HepG2 (cell line): ENCODE data around the gene DFFA. TPM values are rescaled to one million over a fixed set of nuclear protein-coding genes. Genes with fewer than 3 reads are reported as not detected.

Experiments
- ARNT2 ChIP-seq: sonication (generic); formaldehyde crosslinking; IDR thresholded peaks from 2 replicates; pipeline ENCODE4 v1.8.0; 2022; ENCODE audit warnings: mild to moderate bottlenecking, low read depth, missing genetic modification reagents, moderate library complexity
- ATF1 ChIP-seq: IDR thresholded peaks from 2 replicates; pipeline ENCODE4 v1.6.1; 2016; ENCODE audit warnings: mild to moderate bottlenecking, control low read depth
- HNF1A ChIP-seq, 2 experiments: sonication (generic) in 1 of 2; formaldehyde crosslinking in 1 of 2; IDR thresholded peaks; 2 replicates each; pipeline versions ENCODE4 v1.4.0 to v1.6.1; 2016 to 2020; ENCODE audit warnings: borderline replicate concordance in 1 of 2, low read depth in 1 of 2, mild to moderate bottlenecking in 1 of 2, missing genetic modification reagents in 1 of 2
- MED1 ChIP-seq: sonication (generic); formaldehyde crosslinking; IDR thresholded peaks from 2 replicates; pipeline ENCODE4 v1.4.0; 2020; ENCODE audit warnings: missing genetic modification reagents
- NFAT5 ChIP-seq: sonication (generic); formaldehyde crosslinking; IDR thresholded peaks from 2 replicates; pipeline ENCODE4 v1.4.0; 2020; ENCODE audit warnings: missing genetic modification reagents
- NFYC ChIP-seq: IDR thresholded peaks from 2 replicates; pipeline ENCODE4 v1.6.1; 2016; ENCODE audit warnings: missing genetic modification reagents, missing compliant biosample characterization
- NR2C2 ChIP-seq: sonication (generic); formaldehyde crosslinking; IDR thresholded peaks from 2 replicates; pipeline ENCODE4 v1.4.0; 2020; ENCODE audit warnings: missing genetic modification reagents, mild to moderate bottlenecking, moderate library complexity, borderline replicate concordance
- SIN3A ChIP-seq: IDR thresholded peaks from 2 replicates; pipeline ENCODE4 v1.6.1; 2011; ENCODE audit warnings: low read depth, mild to moderate bottlenecking, control low read depth, low read length, borderline replicate concordance
- SMAD9 ChIP-seq: sonication (generic); formaldehyde crosslinking; IDR thresholded peaks from 2 replicates; pipeline ENCODE4 v1.5.1; 2020; ENCODE audit warnings: mild to moderate bottlenecking, missing genetic modification reagents
- SOX13 ChIP-seq, 3 experiments: fragments of 450-650 bp in 1 of 3; sonication (generic) in 1 of 3; formaldehyde crosslinking in 1 of 3; IDR thresholded peaks in 2 of 3; conservative IDR thresholded peaks in 1 of 3; 2 replicates each; pipeline versions ENCODE4 v1.5.0 to v1.6.1; 2016 to 2020; ENCODE audit warnings: antibody characterized with exemption in 1 of 3, mild to moderate bottlenecking in 1 of 3, missing compliant biosample characterization in 1 of 3, missing genetic modification reagents in 1 of 3, moderate library complexity in 1 of 3
- YY1 ChIP-seq: IDR thresholded peaks from 2 replicates; pipeline ENCODE4 v1.6.1; 2011; ENCODE audit warnings: low read length, low read depth, moderate library complexity, mild to moderate bottlenecking; ENCODE audit not compliant: insufficient read depth, insufficient replicate concordance
- ZBTB33 ChIP-seq: sonication (generic); formaldehyde crosslinking; IDR thresholded peaks from 2 replicates; pipeline ENCODE4 v1.4.0; 2020; ENCODE audit warnings: missing genetic modification reagents
- ZBTB7B ChIP-seq: sonication (generic); formaldehyde crosslinking; IDR thresholded peaks from 2 replicates; pipeline ENCODE4 v1.4.0; 2020; ENCODE audit warnings: missing genetic modification reagents
- ZNF441 ChIP-seq: sonication (generic); formaldehyde crosslinking; IDR thresholded peaks from 2 replicates; pipeline ENCODE4 v1.7.0; 2021; ENCODE audit warnings: missing genetic modification reagents, borderline replicate concordance
- ZNF451 ChIP-seq: sonication (generic); formaldehyde crosslinking; IDR thresholded peaks from 2 replicates; pipeline ENCODE4 v1.5.0; 2020; ENCODE audit warnings: mild to moderate bottlenecking, missing genetic modification reagents
- polyA plus RNA-seq, 8 experiments: library from polyadenylated mRNA; depleted of rRNA in 3 of 8; stranded (reverse) in 7 of 8; unstranded in 1 of 8; fragments of >200 nt; fragmentation: Illumina TruSeq in 4 of 8; extraction: Trizol in 4 of 8; gene quantifications; 2 replicates each; pipeline versions ENCODE4 v1.2.1 to v1.2.3, GENCODE V29; 2011 to 2016; ENCODE audit warnings: low read depth in 4 of 8, missing spikeins in 1 of 8, mixed read lengths in 1 of 8; ENCODE audit not compliant: insufficient read depth in 1 of 8
- total RNA-seq, 5 experiments: library from RNA; depleted of rRNA; stranded (reverse); fragments of >200 nt; fragmentation: Illumina TruSeq; extraction: Trizol; gene quantifications; 2 replicates each; pipeline ENCODE4 v1.2.3, GENCODE V29; 2016; ENCODE audit warnings: low read depth in 1 of 5

Gene DFFA
- total and polyA plus RNA-seq, 2 of the 13 experiments (the other 11 are each of a cell fraction or from before 2014, with no cell fraction given) = 16.5 to 33.9 TPM

GRCh38 chr1:10472220-10473144 is at the start of gene DFFA (continued):
- TF ChIP-seq NFAT5 (CRISPR knock-in tag) = no peak
- no peak; the same call in 1 of the 2 replicates for TF ChIP-seq ARNT2 (CRISPR knock-in tag)
- TF ChIP-seq MED1 (CRISPR knock-in tag) = peak; percentile 60
- TF ChIP-seq NFYC (CRISPR knock-in tag) = peak; percentile 93
- TF ChIP-seq ZNF451 = peak; percentile 85
- peak; percentile 77 for TF ChIP-seq ATF1 (CRISPR knock-in tag)
- peak; percentile 96 for TF ChIP-seq NR2C2 (CRISPR knock-in tag)
- TF ChIP-seq SIN3A = peak; percentile 90; the same call in 1 of the 2 replicates
- no peak for TF ChIP-seq ZNF441 (CRISPR knock-in tag)
- 0 out of 2 replicates have a peak, but pooled peaks have one; percentile 33 for TF ChIP-seq SMAD9 (CRISPR knock-in tag)
- TF ChIP-seq ZBTB7B (CRISPR knock-in tag) = peak; percentile 98
- TF ChIP-seq SOX13 (IDR thresholded peaks at IDR 0.05) = no peak
- TF ChIP-seq SOX13 (CRISPR knock-in tag; conservative IDR thresholded peaks at IDR 0.05 in 1 of 2, IDR thresholded peaks at IDR 0.05 in 1 of 2) = peak in 1 of 2 experiments; percentile 12; a peak in 1 of 4 replicates
- TF ChIP-seq ZBTB33 (CRISPR knock-in tag) = 0 out of 2 replicates have a peak, but pooled peaks have one; percentile 74
- no peak for TF ChIP-seq HNF1A (IDR thresholded peaks at IDR 0.05; ENCODE audit: low read depth)
- 0 out of 2 replicates have a peak, but pooled peaks have one; percentile 52 for TF ChIP-seq HNF1A (CRISPR knock-in tag; IDR thresholded peaks at IDR 0.05; ENCODE audit: borderline replicate concordance)
- peak; percentile 83 for TF ChIP-seq YY1
